ENCODE measurements around the gene FAAP100.

GRCh38 chr17:81500047-81500446 is 52.1 kb downstream of the FAAP100 start:
- no peak for TF ChIP-seq CTCF (IDR thresholded peaks at IDR 0.05 in 4 of 5, conservative IDR thresholded peaks at IDR 0.05 in 1 of 5)
- TF ChIP-seq POLR2A (IDR thresholded peaks at IDR 0.05): no peak
